ENCODE results near the gene ZDHHC20.

GRCh38 chr13:21458813-21459701 lies at the start of gene ZDHHC20:
- TF ChIP-seq, protein P1, sequence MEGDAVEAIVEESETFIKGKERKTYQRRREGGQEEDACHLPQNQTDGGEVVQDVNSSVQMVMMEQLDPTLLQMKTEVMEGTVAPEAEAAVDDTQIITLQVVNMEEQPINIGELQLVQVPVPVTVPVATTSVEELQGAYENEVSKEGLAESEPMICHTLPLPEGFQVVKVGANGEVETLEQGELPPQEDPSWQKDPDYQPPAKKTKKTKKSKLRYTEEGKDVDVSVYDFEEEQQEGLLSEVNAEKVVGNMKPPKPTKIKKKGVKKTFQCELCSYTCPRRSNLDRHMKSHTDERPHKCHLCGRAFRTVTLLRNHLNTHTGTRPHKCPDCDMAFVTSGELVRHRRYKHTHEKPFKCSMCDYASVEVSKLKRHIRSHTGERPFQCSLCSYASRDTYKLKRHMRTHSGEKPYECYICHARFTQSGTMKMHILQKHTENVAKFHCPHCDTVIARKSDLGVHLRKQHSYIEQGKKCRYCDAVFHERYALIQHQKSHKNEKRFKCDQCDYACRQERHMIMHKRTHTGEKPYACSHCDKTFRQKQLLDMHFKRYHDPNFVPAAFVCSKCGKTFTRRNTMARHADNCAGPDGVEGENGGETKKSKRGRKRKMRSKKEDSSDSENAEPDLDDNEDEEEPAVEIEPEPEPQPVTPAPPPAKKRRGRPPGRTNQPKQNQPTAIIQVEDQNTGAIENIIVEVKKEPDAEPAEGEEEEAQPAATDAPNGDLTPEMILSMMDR (IDR thresholded peaks at IDR 0.05) = no peak
- no peak for TF ChIP-seq EZH2 (IDR thresholded peaks at IDR 0.05)
- TF ChIP-seq EZH2phosphoT487 (IDR thresholded peaks at IDR 0.05) = no peak

Measured in neural progenitor cell (in vitro differentiated cells).